Measurements from ENCODE around the gene TIAM2. TPM values are rescaled to one million over a fixed set of nuclear protein-coding genes. Genes with fewer than 3 reads are reported as not detected.

The TIAM2 gene
- polyA plus RNA-seq, 3 donors from 2014 or later = 0.28 to 2.3 TPM; not detected in 1

GRCh38 chr6:155066921-155067680, 72.0 kb downstream of the TIAM2 start:
- Mint-ChIP-seq H3K27me3 (ENCODE audit: low read depth in 3 of 3) (peaks cover 2 to 3% (median 2%) of the 10 kb centered on the region in 3 donors), H3K36me3 (peaks cover 0 to 4% (median 0%) of the 10 kb centered on the region in 3 donors), H3K4me1 (no peaks in the 10 kb centered on the region), H3K9me3 (no peaks in the 10 kb centered on the region), H3K4me3 (no peak overlapping the region), H3K27ac (no peak overlapping the region)
- no peak for DNase-seq

DNA sequence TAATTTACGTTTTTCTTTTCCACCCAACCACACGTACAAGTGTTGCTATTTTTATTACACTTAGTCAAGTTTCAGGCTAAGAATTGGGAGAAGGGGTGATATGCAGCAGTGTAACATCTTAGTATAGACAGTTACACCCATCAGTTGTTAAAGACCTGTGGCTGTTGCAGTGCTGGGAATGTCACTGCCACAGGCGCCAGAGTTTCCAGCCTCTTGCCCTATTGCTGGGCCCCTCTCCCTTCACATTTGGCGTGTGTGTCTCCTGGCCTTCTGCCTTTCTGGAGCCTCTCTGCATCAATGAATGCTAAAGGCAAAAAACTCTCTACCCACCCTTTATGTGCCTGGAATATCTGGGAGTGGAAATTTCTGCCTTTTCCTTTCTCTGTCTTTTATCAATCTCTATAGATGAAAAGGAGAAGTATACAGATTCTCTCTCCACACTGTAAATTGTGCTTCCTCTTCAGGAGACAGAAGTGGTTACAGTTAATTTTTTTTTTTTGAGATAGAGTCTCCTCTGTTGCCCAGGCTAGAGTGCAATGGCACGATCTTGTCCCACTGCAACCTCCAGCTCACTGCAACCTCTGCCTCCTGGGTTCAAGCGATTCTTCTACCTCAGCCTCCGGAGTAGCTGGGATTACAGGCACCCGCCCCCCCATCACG, 73.0 kb downstream of the TIAM2 start:
- Mint-ChIP-seq H3K4me3 (no peak overlapping the region), H3K9me3 (no peaks in the 10 kb centered on the region), H3K36me3 (peaks cover 0 to 4% (median 0%) of the 10 kb centered on the region in 3 donors), H3K27ac (no peak overlapping the region), H3K27me3 (ENCODE audit: low read depth in 3 of 3) (peaks cover 2 to 6% (median 3%) of the 10 kb centered on the region in 3 donors), H3K4me1 (no peaks in the 10 kb centered on the region)
- DNase-seq = no peak

DNA sequence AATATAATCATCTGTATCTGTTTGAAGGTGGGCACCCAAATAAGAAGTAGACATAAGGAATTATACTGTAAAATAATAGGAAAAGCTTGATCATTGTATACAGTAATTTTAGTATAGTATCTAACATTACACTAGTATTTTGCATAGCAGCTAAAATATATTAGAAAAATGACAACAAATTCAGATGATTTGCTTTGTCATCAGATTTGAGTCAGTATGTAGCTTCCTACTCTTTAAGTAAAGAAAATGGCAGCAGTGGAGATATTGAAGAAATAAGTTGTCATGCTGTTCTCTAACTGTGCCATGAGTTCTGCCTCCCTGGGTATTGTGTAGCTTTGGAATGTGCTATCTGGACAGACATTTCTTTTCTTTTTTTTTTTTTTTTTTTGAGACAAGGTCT, 74.4 kb downstream of the TIAM2 start:
- DNase-seq = no peak
- Mint-ChIP-seq H3K9me3 (no peaks in the 10 kb centered on the region), H3K27me3 (ENCODE audit: low read depth in 3 of 3) (peaks cover 2 to 6% (median 3%) of the 10 kb centered on the region in 3 donors), H3K4me1 (no peaks in the 10 kb centered on the region), H3K36me3 (peaks cover 0 to 4% (median 0%) of the 10 kb centered on the region in 3 donors), H3K27ac (no peak overlapping the region), H3K4me3 (no peak overlapping the region)

- H3K9me3 Mint-ChIP-seq = no peaks in the 10 kb centered on the region
- no peak overlapping the region for H3K27ac Mint-ChIP-seq
- H3K36me3 Mint-ChIP-seq = peaks cover 0 to 4% (median 0%) of the 10 kb centered on the region in 3 donors
- DNase-seq = no peak
- no peak overlapping the region for H3K4me3 Mint-ChIP-seq
- peaks cover 0 to 5% (median 4%) of the 10 kb centered on the region in 3 donors for H3K27me3 Mint-ChIP-seq (ENCODE audit: low read depth in 3 of 3)
- H3K4me1 Mint-ChIP-seq = peaks cover 0 to 6% of the 10 kb centered on the region in 2 donors
Observed at GRCh38 chr6:155075930-155076695, 81.0 kb downstream of the TIAM2 start.

DNA sequence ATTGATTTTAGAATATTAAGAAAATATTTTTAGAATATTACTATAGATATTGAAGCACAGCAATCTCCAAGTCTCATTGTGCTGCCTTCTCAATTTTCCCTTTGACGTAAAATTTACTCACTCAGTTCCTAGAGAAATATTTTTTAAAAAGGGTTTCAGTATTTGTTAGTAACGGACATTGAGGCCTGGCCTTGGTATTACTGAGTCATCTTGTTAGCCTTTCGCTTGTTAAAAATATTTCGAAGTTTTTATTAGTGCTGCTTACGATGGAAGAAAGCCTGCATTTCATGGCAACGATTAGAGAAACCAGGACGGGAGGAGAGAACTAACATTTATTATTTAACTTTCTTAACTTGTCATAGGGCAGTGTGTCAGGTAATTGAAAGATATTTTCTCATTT, 82.2 kb downstream of the TIAM2 start:
- Mint-ChIP-seq H3K4me1 (peaks cover 0 to 6% of the 10 kb centered on the region in 2 donors), H3K27ac (no peak overlapping the region), H3K4me3 (no peak overlapping the region), H3K36me3 (no peaks in the 10 kb centered on the region), H3K27me3 (ENCODE audit: low read depth in 3 of 3) (peaks cover 0 to 5% (median 4%) of the 10 kb centered on the region in 3 donors), H3K9me3 (no peaks in the 10 kb centered on the region)
- no peak for DNase-seq

GRCh38 chr6:155077784-155078183, 82.7 kb downstream of the TIAM2 start:
- Mint-ChIP-seq H3K27ac (no peak overlapping the region), H3K4me1 (peaks cover 0 to 6% of the 10 kb centered on the region in 2 donors), H3K36me3 (no peaks in the 10 kb centered on the region), H3K27me3 (ENCODE audit: low read depth in 3 of 3) (peaks cover 0 to 5% (median 0%) of the 10 kb centered on the region in 3 donors), H3K4me3 (no peak overlapping the region), H3K9me3 (no peaks in the 10 kb centered on the region)
- no peak for DNase-seq

- peaks cover 0 to 6% of the 10 kb centered on the region in 2 donors for H3K4me1 Mint-ChIP-seq
- peaks cover 0 to 5% (median 0%) of the 10 kb centered on the region in 3 donors for H3K27me3 Mint-ChIP-seq (ENCODE audit: low read depth in 3 of 3)
- no peak overlapping the region for H3K4me3 Mint-ChIP-seq
- no peaks in the 10 kb centered on the region for H3K9me3 Mint-ChIP-seq
- H3K36me3 Mint-ChIP-seq = no peaks in the 10 kb centered on the region
- H3K27ac Mint-ChIP-seq = no peak overlapping the region
- no peak for DNase-seq
Observed at GRCh38 chr6:155078331-155078745, 83.2 kb downstream of the TIAM2 start.

DNA sequence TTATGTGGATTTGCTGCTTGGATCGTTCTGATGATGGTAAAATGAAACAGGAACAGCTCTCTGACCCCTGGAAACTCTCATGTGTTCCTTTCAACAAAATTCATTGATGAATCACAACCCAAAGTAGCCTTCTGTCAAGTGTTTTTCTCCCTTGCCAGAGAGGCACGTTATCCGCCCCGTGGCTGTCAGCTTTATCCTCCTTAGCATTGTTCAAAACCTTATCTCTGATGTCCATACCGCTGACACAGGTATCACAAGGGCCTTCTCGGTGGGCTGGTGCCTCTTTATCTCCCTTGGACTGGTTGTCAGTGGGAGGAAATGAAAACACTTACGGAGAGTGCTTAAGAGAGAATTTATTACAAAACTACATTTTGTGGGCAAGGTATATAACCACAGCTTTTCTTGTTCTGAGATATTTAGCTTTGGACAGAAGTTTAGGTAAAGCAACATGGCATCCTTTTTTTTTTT, 84.9 kb downstream of the TIAM2 start:
- H3K27me3 Mint-ChIP-seq (ENCODE audit: low read depth in 3 of 3) = peaks cover 0 to 5% (median 0%) of the 10 kb centered on the region in 3 donors
- no peak for DNase-seq
- H3K4me1 Mint-ChIP-seq = peaks cover 0 to 6% of the 10 kb centered on the region in 2 donors
- no peak overlapping the region for H3K4me3 Mint-ChIP-seq
- H3K9me3 Mint-ChIP-seq = no peaks in the 10 kb centered on the region
- H3K36me3 Mint-ChIP-seq = no peaks in the 10 kb centered on the region
- H3K27ac Mint-ChIP-seq = no peak overlapping the region

DNA sequence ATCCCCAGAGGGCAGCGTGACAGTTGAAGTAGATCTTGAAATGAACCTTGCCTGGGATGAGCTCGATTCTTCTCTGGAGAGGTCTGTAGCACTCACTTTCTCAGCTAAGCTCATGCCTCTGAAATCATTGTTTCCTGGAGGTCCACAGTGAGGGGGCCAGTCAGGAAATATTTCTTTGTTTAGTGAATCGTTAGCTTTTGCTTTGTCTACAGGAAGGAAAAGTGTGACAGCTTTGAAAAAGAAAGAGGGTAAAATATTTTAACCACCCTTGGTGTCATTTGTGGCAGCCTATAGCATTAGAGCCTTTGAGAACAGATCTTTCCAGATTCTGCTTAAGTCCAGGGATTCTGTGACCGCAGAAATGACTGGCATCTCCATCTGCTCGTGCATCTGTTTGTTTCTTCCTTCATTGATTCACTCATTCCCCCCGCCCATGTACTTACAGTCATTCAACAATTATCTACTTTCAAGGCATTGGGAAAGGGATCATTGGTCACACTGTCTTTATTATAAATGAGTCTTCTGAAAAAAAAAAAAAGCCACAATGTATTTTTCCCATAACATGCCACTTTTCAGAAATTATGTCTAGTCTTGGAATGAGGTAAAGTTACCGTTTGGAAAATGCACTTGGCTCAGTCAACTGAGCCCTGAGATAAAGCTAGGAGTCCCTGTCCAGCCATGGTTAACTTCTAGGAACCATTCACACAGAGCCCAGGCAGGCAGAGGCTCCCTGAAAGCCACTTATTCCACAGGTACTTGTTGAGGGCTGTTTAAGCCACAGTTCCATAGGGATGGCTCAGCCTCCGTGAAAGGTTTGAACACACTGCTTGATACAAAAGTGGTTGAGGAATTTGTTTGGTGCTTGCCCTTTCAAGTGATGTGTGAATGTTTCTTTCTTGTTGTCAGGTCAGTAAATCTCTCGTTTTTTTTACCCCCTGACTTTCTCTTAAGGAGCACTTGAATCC, 86.0 kb downstream of the TIAM2 start:
- peaks cover 0 to 5% (median 0%) of the 10 kb centered on the region in 3 donors for H3K27me3 Mint-ChIP-seq (ENCODE audit: low read depth in 3 of 3)
- no peaks in the 10 kb centered on the region for H3K9me3 Mint-ChIP-seq
- no peaks in the 10 kb centered on the region for H3K36me3 Mint-ChIP-seq
- H3K27ac Mint-ChIP-seq = no peak overlapping the region
- no peak overlapping the region for H3K4me3 Mint-ChIP-seq
- peaks cover 0 to 6% of the 10 kb centered on the region in 2 donors for H3K4me1 Mint-ChIP-seq
- DNase-seq = no peak

DNA sequence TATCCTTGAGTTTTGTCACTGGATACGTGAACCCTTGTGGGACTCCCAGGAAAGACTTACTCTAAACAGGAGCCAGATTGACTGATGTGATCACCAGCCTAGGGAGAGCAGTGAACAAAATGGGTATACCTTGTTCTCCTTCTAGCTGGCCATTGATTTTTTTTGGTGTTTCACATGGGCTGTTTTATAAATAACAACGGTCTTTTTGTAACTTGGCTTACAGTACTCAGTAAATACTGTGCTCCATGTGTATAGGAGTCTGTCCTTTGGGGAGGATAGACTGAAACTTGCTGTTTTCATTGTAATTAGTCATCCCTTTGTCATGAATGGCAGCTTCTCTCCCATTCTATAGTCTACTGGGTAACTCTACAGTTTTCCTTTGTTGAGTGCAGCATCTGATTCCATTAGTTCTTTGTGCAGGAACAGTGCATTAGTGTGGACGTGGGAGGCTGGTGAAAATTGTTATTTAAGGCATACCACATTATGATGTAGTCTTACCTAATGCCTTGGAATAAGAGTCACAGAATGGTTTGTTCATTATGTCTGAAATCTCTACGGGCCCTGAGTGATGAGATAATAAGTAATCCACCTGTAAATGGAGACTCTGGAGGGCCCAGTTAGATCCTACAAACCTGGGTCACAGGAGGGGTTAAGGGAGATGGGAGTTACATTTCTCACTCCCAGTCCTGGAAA, 89.5 kb downstream of the TIAM2 start:
- no peak for DNase-seq
- Mint-ChIP-seq H3K4me3 (no peak overlapping the region), H3K4me1 (peaks cover 0 to 6% of the 10 kb centered on the region in 2 donors), H3K9me3 (no peaks in the 10 kb centered on the region), H3K27ac (no peak overlapping the region), H3K27me3 (ENCODE audit: low read depth in 3 of 3) (peaks cover 0 to 2% (median 0%) of the 10 kb centered on the region in 3 donors), H3K36me3 (no peaks in the 10 kb centered on the region)

GRCh38 chr6:155085582-155086257, 90.6 kb downstream of the TIAM2 start:
- Mint-ChIP-seq H3K27ac (no peak overlapping the region), H3K4me3 (no peak overlapping the region), H3K36me3 (no peaks in the 10 kb centered on the region), H3K9me3 (no peaks in the 10 kb centered on the region), H3K27me3 (ENCODE audit: low read depth in 3 of 3) (no peaks in the 10 kb centered on the region), H3K4me1 (no peaks in the 10 kb centered on the region)
- no peak for DNase-seq

DNA sequence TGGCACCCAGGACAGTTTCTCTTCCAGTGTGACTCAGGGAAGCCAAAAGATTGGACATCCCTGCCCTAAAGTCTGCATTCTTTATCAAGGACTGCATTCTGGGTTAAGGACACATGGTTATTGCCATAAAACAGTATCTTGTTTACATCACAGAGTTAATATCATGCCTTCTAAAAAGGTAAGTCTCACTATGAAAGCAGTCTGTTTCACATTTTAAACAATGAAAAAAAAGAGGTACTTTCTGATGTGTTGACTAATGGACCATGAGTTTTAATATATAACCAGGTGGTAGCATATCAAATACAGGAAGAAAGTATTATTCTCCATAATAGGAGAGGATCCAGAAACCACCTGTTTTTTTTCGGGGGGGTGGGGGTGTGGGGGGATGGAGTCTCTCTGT, 93.7 kb downstream of the TIAM2 start:
- peaks cover 0 to 4% (median 0%) of the 10 kb centered on the region in 3 donors for H3K36me3 Mint-ChIP-seq
- H3K4me3 Mint-ChIP-seq = no peak overlapping the region
- DNase-seq = no peak
- H3K9me3 Mint-ChIP-seq = no peaks in the 10 kb centered on the region
- H3K27ac Mint-ChIP-seq = no peak overlapping the region
- H3K4me1 Mint-ChIP-seq = no peaks in the 10 kb centered on the region
- peaks cover 0 to 3% (median 0%) of the 10 kb centered on the region in 3 donors for H3K27me3 Mint-ChIP-seq (ENCODE audit: low read depth in 3 of 3)

Measured in immature natural killer cell (primary cell).